ENCODE measurements around the gene SLC22A1.
"Not testable (repeated sequence)": the region's sequence is repeated elsewhere in the genome, so short reads cannot be mapped to it uniquely, and the experiment has no call there.

Gene SLC22A1

DNA sequence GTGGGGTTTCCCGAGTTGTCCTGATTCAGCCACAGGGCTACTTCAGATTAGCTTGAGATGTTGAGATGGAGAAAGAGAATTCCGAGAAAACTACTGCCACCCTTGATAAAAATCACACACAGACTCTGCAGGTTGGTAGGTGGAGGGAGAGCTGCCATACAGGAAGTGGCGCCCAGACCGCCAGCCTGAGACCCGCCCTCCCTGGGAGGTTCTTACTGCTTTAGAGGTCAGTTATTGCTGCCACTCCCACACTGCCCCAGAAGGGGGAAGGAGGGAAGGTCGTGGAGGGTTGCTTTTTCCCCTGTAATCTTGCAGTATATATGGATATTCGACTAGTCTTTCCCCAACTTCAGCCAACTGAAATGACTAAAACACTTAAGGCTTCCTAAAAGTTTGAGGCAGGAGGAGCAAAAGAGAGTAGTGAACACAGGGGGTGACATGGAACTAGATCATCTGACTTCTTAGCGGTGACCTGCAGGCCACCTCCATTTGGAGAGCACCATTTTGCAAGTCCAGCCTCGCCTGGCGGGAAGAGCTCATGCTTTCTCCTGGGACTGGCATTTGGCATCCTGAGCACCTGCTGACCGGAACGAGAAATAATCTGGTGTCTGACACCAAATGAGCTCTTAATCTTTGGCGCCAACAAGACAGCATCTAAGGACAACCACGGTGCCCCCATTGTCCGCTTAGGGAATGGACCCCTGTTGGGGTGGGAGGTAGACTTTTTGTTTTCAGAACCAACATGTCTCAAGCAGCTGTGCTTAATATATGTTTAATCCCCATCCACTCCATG is 35.7 kb upstream of the SLC22A1 start:
- no peak overlapping the region for H3K4me3 ChIP-seq (replicated peaks in 1 of 2; ENCODE audit: low read depth in 2 of 2, low read length in 2 of 2)
- TF ChIP-seq CTCF (IDR thresholded peaks at IDR 0.05; ENCODE audit: low read depth, low read length): no peak
- DNase-seq (ENCODE audit: low read depth in 2 of 2): no peak

DNA sequence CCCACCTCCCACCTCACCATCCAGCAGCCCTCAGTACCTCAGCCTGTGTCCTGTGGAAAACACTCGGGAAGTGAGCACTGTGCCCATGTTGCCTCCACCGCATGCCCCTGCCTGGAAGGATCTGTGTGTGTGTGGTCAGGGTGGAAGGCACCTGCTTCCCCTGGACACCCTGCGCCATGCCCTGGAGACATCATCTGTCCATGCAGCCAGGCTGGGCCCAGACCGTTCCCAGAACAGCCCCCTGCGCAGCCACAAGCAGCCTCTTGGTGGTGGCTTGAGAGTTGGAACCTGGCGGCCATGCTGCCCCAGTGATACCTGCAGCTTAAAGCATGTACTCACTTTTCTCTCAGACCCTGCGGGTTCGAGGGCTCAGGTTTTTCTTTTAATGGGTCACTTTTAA is 34.9 kb upstream of the SLC22A1 start:
- no peak for TF ChIP-seq CTCF (IDR thresholded peaks at IDR 0.05; ENCODE audit: low read depth, low read length)
- H3K4me3 ChIP-seq (replicated peaks in 1 of 2; ENCODE audit: low read depth in 2 of 2, low read length in 2 of 2): no peak overlapping the region
- no peak for DNase-seq (ENCODE audit: low read depth in 2 of 2)

GRCh38 chr6:160088069-160088783 is 33.4 kb upstream of the SLC22A1 start:
- TF ChIP-seq CTCF (IDR thresholded peaks at IDR 0.05; ENCODE audit: low read depth, low read length): peak; percentile 92
- H3K4me3 ChIP-seq (replicated peaks in 1 of 2; ENCODE audit: low read depth in 2 of 2, low read length in 2 of 2): no peak overlapping the region
- peak; percentile 86 to 88 for DNase-seq (ENCODE audit: low read depth in 2 of 2)

DNA sequence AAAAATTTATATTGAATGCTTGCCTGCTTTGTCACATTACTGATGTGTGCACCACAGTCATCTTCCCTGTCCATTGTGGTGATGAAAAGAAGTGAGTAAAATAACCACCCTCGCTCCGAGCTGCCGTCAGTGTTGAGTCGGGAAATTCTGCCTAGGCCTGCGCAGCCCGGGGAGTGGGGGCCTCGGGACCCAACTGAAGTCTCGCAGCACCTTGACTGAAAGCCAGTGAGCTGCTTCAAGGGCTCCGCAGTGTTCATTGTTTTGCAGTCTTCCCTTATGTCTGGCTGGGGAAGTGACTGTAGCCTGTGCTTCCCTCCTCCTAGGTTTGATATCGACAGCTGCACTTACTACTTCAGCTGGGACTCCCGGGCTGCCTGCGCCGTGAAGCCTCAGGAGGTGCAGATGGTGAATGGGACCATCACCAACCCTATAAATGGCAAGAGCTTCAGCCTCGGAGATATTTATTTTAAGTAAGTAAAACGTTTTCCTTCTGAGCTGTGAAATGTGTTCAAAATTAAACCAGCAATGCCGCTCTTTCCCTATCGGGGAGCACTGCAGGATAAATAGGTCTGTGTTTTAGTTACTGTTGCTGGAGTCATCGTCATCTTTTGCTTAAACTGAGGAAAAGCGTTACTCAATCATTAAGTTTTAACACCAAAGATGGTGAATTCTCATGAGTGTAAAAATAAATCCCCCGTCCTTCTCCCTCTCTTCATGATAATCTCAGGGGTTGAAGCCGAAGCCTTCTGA is 32.7 kb upstream of the SLC22A1 start:
- DNase-seq (ENCODE audit: low read depth in 2 of 2): no peak
- no peak overlapping the region for H3K4me3 ChIP-seq (replicated peaks in 1 of 2; ENCODE audit: low read depth in 2 of 2, low read length in 2 of 2)
- no peak for TF ChIP-seq CTCF (IDR thresholded peaks at IDR 0.05; ENCODE audit: low read depth, low read length)

- TF ChIP-seq CTCF (IDR thresholded peaks at IDR 0.05; ENCODE audit: low read depth, low read length): no peak
- no peak for DNase-seq (ENCODE audit: low read depth in 2 of 2)
- no peak overlapping the region for H3K4me3 ChIP-seq (replicated peaks in 1 of 2; ENCODE audit: low read depth in 2 of 2, low read length in 2 of 2)
These were observed 32.1 kb upstream of the SLC22A1 start for GRCh38 chr6:160089534-160089897.

DNA sequence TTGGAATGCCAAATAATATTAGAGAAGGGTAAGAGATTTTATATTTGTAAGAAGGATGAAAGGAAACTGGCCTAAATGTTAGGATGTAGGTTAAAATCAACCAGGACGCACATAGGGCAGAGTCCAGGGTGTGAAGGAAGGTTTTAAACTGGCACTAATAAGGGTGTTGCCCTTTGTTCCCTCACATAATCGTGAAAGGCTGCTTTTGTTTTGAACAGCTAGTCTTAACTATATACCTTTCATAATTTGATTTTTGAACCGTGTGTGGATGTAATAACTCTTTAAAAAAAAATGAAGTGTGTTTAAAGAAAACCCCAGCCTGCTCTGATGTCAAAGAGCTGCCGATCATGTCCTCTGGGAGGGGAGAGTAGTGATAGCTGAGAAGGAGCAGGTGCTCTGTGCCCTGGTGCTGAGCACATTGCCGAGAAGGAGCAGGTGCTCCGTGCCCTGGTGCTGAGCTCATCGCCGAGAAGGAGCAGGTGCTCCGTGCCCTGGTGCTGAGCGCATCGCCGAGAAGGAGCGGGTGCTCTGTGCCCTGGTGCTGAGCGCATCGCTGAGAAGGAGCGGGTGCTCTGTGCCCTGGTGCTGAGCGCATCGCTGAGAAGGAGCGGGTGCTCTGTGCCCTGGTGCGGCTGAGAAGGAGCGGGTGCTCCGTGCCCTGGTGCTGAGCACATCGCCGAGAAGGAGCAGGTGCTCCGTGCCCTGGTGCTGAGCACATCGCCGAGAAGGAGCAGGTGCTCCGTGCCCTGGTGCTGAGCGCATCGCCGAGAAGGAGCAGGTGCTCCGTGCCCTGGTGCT is 31.0 kb upstream of the SLC22A1 start:
- not testable (repeated sequence) for DNase-seq (ENCODE audit: low read depth in 2 of 2); H3K4me3 ChIP-seq (replicated peaks in 1 of 2; ENCODE audit: low read depth in 2 of 2, low read length in 2 of 2)

- DNase-seq (ENCODE audit: low read depth in 2 of 2); H3K4me3 ChIP-seq (replicated peaks in 1 of 2; ENCODE audit: low read depth in 2 of 2, low read length in 2 of 2): not testable (repeated sequence)
These were observed 29.4 kb upstream of the SLC22A1 start for GRCh38 chr6:160092176-160092575.

Measured in cardiac fibroblast (primary cell).